ENCODE measurements around the gene TDRD9.

TDRD9 gene

GRCh38 chr14:104026024-104026423, 97.8 kb downstream of the TDRD9 start:
- in situ Hi-C loops (cut with MboI; ENCODE audit: low pct_unique_long_range_greater_than_20kb, low sequenced_read_pairs, unreplicated experiment) = no loop called here
- TF ChIP-seq, protein P1, sequence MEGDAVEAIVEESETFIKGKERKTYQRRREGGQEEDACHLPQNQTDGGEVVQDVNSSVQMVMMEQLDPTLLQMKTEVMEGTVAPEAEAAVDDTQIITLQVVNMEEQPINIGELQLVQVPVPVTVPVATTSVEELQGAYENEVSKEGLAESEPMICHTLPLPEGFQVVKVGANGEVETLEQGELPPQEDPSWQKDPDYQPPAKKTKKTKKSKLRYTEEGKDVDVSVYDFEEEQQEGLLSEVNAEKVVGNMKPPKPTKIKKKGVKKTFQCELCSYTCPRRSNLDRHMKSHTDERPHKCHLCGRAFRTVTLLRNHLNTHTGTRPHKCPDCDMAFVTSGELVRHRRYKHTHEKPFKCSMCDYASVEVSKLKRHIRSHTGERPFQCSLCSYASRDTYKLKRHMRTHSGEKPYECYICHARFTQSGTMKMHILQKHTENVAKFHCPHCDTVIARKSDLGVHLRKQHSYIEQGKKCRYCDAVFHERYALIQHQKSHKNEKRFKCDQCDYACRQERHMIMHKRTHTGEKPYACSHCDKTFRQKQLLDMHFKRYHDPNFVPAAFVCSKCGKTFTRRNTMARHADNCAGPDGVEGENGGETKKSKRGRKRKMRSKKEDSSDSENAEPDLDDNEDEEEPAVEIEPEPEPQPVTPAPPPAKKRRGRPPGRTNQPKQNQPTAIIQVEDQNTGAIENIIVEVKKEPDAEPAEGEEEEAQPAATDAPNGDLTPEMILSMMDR (IDR thresholded peaks at IDR 0.05; ENCODE audit: extremely low read depth, insufficient read depth, missing control alignments) = no peak
- DNase-seq (ENCODE audit: low spot score) = no peak

GRCh38 chr14:104030958-104031357, 102.7 kb downstream of the TDRD9 start:
- TF ChIP-seq, protein P1 (IDR thresholded peaks at IDR 0.05; ENCODE audit: extremely low read depth, insufficient read depth, missing control alignments) = no peak
- in situ Hi-C loops (cut with MboI; ENCODE audit: low pct_unique_long_range_greater_than_20kb, low sequenced_read_pairs, unreplicated experiment) = no loop called here
- DNase-seq (ENCODE audit: low spot score) = no peak

DNA sequence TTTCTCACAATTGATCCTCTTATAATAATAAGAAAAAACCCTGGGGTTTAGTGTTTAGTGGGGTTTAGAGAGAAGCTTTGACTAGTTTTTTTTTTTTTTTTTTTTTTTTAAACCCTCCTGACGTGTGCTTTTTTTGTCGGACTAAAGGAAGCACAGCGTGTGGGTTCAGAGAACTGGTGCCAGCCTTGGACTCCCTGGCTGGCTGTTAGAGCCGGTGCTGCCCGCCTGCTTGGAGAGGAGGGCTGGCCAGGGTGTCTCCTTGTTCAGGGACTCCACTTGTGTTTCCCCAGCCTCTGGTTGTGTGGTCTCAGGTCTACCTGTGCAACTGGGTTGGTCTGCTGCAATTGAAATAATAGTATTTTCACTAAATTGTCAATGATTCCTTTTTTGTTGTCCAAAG, 103.1 kb downstream of the TDRD9 start:
- TF ChIP-seq, protein P1 (IDR thresholded peaks at IDR 0.05; ENCODE audit: extremely low read depth, insufficient read depth, missing control alignments) = no peak
- in situ Hi-C loops (cut with MboI; ENCODE audit: low pct_unique_long_range_greater_than_20kb, low sequenced_read_pairs, unreplicated experiment) = no loop called here
- DNase-seq (ENCODE audit: low spot score) = no peak

DNA sequence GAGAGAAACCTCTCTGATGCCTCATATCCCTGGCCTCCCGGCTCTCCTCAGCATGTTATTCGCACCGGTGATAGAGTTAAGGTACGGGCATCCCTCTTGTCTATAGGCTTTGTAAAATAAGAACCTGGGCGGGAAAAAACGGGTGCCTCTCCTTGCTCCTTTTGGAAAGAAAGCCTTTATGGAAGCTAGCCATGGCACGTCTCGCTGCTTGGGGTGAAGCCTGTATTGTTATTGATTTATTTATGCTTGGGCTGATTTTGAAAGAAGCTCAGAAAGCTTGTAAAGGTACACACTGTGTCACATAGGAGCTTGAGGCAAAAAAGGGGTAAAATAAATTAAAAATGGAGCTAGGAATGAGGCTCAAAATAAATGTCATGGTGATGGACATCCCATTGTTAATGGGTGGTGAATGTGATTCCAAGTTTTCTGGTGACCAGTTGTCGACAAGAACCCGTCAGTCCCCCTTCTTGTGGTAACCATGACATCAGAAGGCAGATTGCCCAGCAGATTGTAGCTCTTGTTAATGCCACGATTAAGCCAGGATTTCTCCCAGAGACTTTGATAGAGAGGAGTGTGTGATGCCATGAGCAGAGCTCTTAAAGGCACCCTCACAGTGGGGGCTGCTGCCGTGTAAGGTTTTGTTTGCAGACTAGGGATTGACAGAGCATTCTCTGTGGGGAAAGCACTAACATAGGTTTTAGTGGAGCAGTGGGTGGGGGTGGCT, 106.9 kb downstream of the TDRD9 start:
- DNase-seq (ENCODE audit: low spot score) = no peak
- in situ Hi-C loops (cut with MboI; ENCODE audit: low pct_unique_long_range_greater_than_20kb, low sequenced_read_pairs, unreplicated experiment) = no loop called here
- TF ChIP-seq, protein P1 (IDR thresholded peaks at IDR 0.05; ENCODE audit: extremely low read depth, insufficient read depth, missing control alignments) = no peak

DNA sequence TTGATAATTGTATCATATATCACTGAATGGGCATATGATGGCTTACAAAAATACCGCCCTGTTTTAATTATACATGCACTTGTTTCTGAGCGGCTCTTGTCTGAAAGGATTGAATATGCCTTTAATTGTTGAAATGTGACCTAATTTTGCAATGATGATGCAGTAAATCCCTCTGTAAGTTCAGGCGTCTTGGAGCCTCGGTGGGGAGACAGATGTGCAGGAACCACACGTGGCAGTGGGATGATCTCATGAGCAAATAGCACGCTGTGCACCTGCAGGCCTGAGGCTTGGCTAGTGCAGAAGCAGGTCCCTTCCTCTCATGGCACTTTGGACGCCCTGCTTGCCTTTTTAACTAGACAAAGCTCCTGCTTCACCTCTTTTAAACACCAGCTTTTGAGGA, 108.0 kb downstream of the TDRD9 start:
- no peak for DNase-seq (ENCODE audit: low spot score)
- in situ Hi-C loops (cut with MboI; ENCODE audit: low pct_unique_long_range_greater_than_20kb, low sequenced_read_pairs, unreplicated experiment) = no loop called here
- TF ChIP-seq, protein P1 (IDR thresholded peaks at IDR 0.05; ENCODE audit: extremely low read depth, insufficient read depth, missing control alignments) = no peak

DNA sequence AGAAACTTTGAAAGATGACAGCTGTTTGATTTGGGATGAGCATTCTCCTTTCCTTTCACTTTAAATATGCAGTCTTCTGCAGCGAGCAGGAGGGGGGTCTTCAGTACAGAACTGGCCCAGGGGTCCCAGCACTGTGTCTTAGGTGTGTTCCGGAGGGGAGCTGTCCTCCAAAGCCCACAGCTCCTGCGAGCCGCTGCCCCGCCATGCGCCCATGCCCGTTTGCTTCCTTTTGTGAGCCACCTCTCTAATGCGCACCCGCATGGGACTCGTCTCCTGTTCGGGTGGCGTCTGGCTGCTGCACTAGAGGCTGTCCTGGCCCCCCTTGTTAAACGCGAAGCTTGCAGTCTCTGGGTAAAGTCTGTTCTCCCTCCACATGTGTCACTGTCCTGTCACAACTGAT, 108.8 kb downstream of the TDRD9 start:
- in situ Hi-C loops (cut with MboI; ENCODE audit: low pct_unique_long_range_greater_than_20kb, low sequenced_read_pairs, unreplicated experiment) = no loop called here
- no peak for DNase-seq (ENCODE audit: low spot score)
- TF ChIP-seq, protein P1 (IDR thresholded peaks at IDR 0.05; ENCODE audit: extremely low read depth, insufficient read depth, missing control alignments) = no peak
